GM12864 (cell line): ENCODE results near the gene EIF4EBP3.

Source experiments
- DNase-seq: peaks from one replicate; pipeline ENCODE4 v3.0.0-alpha.2; 2011; ENCODE audit warnings: low read depth
- H3K4me3 ChIP-seq: 2 replicates; pipeline ENCODE4 v1.5.1; 2011; ENCODE audit warnings: mild to moderate bottlenecking, low read depth, low read length, control low read depth
- CTCF ChIP-seq: IDR thresholded peaks from 2 replicates; pipeline ENCODE4 v1.5.1; 2011; ENCODE audit warnings: low read depth, mild to moderate bottlenecking, moderate library complexity, low read length, control low read depth, inconsistent platforms; ENCODE audit errors: missing control alignments

The EIF4EBP3 gene

DNA sequence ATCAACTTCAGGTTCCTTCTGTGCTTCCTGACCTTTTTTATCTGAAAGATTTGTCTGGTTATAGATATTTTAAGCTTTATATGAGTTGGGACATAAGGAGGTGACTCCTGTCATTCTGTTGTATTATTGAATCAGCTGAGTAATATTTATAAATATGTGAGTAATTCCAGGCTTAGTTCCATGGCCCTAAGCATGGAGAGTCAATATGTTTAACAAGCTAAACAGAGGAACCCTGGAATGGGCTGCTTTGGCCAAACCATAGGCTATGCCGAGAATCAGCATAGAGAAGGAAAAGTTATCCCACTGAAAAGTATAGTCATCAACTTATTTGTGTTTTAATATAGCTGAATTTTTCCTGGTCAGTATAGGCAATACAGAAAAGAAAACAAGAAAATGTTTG is 7.2 kb upstream of the EIF4EBP3 start:
- no peak overlapping the region for H3K4me3 ChIP-seq
- no peak for TF ChIP-seq CTCF
- no peak for DNase-seq

DNA sequence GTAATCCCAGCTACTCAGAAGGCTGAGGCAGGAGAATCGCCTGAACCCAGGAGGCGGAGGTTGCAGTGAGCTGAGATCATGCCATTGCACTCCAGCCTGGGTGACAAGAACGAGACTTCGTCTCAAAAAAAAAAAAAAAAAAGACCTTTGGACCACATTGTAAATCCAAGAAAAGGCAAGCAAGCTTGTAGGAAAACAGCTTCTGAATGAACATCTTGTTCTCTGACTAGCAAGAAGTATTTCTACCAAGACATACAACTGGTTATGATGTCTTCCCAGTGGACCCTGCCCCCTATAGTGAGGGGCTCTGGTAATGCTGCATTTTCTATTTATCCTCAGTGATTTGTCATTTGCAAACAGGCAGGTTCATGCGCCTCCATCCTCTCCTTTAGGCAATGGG is 4.5 kb upstream of the EIF4EBP3 start:
- no peak for DNase-seq
- no peak overlapping the region for H3K4me3 ChIP-seq
- TF ChIP-seq CTCF: no peak

DNA sequence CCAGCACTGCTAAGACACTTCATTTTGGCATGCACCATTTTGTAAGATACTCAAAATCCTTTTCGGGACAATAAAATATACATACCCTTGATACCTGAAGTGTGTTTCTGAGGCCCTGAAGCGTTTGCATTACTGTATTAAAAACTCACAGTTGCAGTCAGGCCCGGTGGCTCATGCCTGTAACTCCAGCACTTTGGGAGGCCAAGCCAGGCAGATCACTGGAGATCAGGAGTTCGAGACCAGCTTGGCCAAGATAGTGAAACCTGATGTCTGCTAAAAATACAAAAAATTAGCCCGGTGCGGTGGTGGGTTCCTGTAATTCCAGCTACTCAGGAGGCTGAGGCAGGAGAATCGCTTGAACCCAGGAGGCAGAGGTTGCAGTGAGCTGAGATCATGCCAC is 2.5 kb upstream of the EIF4EBP3 start:
- no peak overlapping the region for H3K4me3 ChIP-seq
- DNase-seq: no peak
- no peak for TF ChIP-seq CTCF

DNA sequence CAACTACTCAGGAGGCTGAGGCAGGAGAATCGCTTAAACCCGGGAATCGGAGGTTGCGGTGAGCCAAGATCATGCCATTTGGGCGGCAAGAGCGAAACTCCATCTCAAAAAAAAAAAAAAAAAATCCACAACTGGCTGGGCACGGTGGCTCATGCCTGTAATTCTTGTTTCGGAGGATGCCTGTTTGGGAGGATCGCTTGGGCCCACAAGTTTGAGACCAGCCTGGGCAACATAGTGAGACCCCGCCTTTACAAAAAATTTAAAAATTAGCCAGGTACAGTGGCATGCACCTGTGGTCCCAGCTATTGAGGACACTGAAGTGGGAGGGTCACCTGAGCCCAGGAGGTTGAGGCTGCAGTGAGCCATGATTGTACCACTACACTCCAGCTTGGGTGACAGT is 1.9 kb upstream of the EIF4EBP3 start:
- no peak for TF ChIP-seq CTCF
- no peak overlapping the region for H3K4me3 ChIP-seq
- DNase-seq: no peak

DNA sequence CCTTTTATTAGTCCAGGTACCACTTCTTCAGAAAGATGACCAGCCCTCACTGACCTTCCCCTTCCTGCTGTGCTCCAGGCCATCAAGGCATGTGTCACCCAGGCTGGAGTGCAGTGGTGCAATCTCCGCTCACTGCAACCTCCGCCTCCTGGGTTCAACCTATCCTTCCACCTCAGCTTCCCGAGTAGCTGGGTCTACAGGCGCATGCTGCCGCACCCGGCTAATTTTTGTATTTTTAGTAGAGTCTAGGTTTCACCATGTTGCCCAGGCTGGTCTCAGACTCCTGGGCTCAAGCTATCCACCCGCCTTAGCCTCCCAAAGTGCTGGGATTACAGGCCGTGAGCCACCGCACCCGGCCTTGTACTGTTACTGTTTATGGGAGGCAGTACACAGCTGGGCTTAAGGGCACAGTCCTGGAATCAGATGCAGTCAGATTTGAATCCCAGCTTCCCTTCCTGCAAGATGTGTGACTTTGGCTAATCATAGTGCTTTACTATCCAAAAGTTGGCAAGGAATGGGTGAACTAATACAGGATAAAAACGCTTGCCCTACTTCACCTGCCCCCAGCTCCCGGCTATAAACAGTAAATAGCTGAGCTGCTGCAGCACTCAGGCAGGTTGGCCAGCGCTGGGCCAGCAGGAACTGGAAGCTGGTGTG is 483 bp upstream of the EIF4EBP3 start:
- no peak for TF ChIP-seq CTCF
- no peak overlapping the region; the same call in 1 of the 2 replicates for H3K4me3 ChIP-seq
- no peak for DNase-seq

GRCh38 chr5:140548300-140548688 is 832 bp downstream of the EIF4EBP3 start:
- no peak for TF ChIP-seq CTCF
- DNase-seq: no peak
- no peak overlapping the region for H3K4me3 ChIP-seq

DNA sequence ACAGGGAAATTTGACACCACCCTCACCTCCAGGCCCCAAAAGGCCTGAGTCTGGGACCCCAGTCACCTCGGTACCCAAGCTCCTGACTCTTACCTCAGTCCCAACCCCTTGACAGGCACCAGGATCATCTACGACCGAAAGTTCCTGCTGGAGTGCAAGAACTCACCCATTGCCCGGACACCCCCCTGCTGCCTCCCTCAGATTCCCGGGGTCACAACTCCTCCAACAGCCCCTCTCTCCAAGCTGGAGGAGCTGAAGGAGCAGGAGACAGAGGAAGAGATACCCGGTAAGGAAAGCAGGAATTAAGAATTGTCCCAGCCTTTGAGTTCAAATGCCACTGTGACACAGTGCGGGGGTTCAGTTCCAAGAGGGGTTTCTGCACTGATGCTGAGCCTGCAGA is 1.3 kb downstream of the EIF4EBP3 start:
- no peak overlapping the region for H3K4me3 ChIP-seq
- DNase-seq: no peak
- TF ChIP-seq CTCF: no peak
